Colonic mucosa (tissue), 4 donors: ENCODE results near the gene SORL1-AS1.

Experiments
- DNase-seq: peaks from one replicate; pipeline ENCODE4 v3.0.0-alpha.2; 2020
- H3K27ac ChIP-seq: fragments of 200-600 bp; one replicate; pipeline ENCODE4 v1.8.0; 2021
- H3K27me3 ChIP-seq: fragments of 200-600 bp; one replicate; pipeline ENCODE4 v1.8.0; 2021
- H3K36me3 ChIP-seq: fragments of 200-600 bp; one replicate; pipeline ENCODE4 v1.8.0; 2021
- H3K4me1 ChIP-seq: fragments of 200-600 bp; one replicate; pipeline ENCODE4 v1.8.0; 2021; ENCODE audit warnings: mild to moderate bottlenecking
- H3K4me3 ChIP-seq: fragments of 200-600 bp; one replicate; pipeline ENCODE4 v1.8.0; 2021
- H3K9ac ChIP-seq, 2 donors: one replicate each; pipeline ENCODE4 v1.7.0; 2013; ENCODE audit warnings: control low read depth in 2 of 2, low read depth in 2 of 2, low read length in 2 of 2
- H3K9me3 ChIP-seq: fragments of 200-600 bp; one replicate; pipeline ENCODE4 v1.8.0; 2021
- CTCF ChIP-seq: fragments of 200-600 bp; IDR thresholded peaks from one replicate; pipeline ENCODE4 v1.8.0; 2022; ENCODE audit warnings: antibody characterized with exemption, mild to moderate bottlenecking
- intact Hi-C: fragments of 100-400 bp; cut with DNase I; formaldehyde crosslinking; loops from one replicate; pipeline ENCODE4 v1.14.1; 2022
- donor health status: healthy.
- donor health status: DM: no; HTN: no; CAD: no.
- donor health status: DM: no; HTN: no; CAD: no.

SORL1-AS1 gene

GRCh38 chr11:121439759-121440158 is 13.0 kb downstream of the SORL1-AS1 start:
- DNase-seq = no peak
- intact Hi-C loops = loop anchor here (10.0 kb wide), 1 partner anchor 115 kb away; no protein-coding TSS in a partner anchor
- no peaks in the 10 kb centered on the region for H3K27me3 ChIP-seq
- H3K4me3 ChIP-seq = no peak overlapping the region
- no peaks in the 10 kb centered on the region for H3K9me3 ChIP-seq
- TF ChIP-seq CTCF = no peak
- H3K36me3 ChIP-seq = no peaks in the 10 kb centered on the region
- no peak overlapping the region for H3K9ac ChIP-seq
- H3K27ac ChIP-seq = no peak overlapping the region
- no peaks in the 10 kb centered on the region for H3K4me1 ChIP-seq

GRCh38 chr11:121439337-121439736 is 13.4 kb downstream of the SORL1-AS1 start:
- Histone ChIP-seq H3K9ac (no peak overlapping the region), H3K27me3 (no peaks in the 10 kb centered on the region), H3K36me3 (no peaks in the 10 kb centered on the region), H3K9me3 (no peaks in the 10 kb centered on the region), H3K4me1 (no peaks in the 10 kb centered on the region), H3K27ac (no peak overlapping the region), H3K4me3 (no peak overlapping the region)
- DNase-seq = no peak
- intact Hi-C loops = no loop called here
- no peak for TF ChIP-seq CTCF

GRCh38 chr11:121437686-121438078 is 15.1 kb downstream of the SORL1-AS1 start:
- Histone ChIP-seq H3K27ac (no peak overlapping the region), H3K4me3 (no peak overlapping the region), H3K9me3 (no peaks in the 10 kb centered on the region), H3K9ac (no peak overlapping the region), H3K36me3 (no peaks in the 10 kb centered on the region), H3K27me3 (no peaks in the 10 kb centered on the region), H3K4me1 (no peaks in the 10 kb centered on the region)
- no peak for DNase-seq
- intact Hi-C loops = no loop called here
- TF ChIP-seq CTCF = no peak

GRCh38 chr11:121437018-121437685 is 15.6 kb downstream of the SORL1-AS1 start:
- Histone ChIP-seq H3K27me3 (no peaks in the 10 kb centered on the region), H3K4me1 (no peaks in the 10 kb centered on the region), H3K36me3 (no peaks in the 10 kb centered on the region), H3K27ac (no peak overlapping the region), H3K9ac (no peak overlapping the region), H3K9me3 (no peaks in the 10 kb centered on the region), H3K4me3 (no peak overlapping the region)
- intact Hi-C loops = no loop called here
- TF ChIP-seq CTCF = no peak
- DNase-seq = no peak

- H3K27me3 ChIP-seq = no peaks in the 10 kb centered on the region
- no peaks in the 10 kb centered on the region for H3K4me1 ChIP-seq
- intact Hi-C loops = no loop called here
- H3K36me3 ChIP-seq = no peaks in the 10 kb centered on the region
- H3K27ac ChIP-seq = no peak overlapping the region
- no peaks in the 10 kb centered on the region for H3K9me3 ChIP-seq
- TF ChIP-seq CTCF = no peak
- no peak overlapping the region for H3K4me3 ChIP-seq
- DNase-seq = no peak
- no peak overlapping the region for H3K9ac ChIP-seq
Observed at GRCh38 chr11:121435551-121436511, 16.9 kb downstream of the SORL1-AS1 start.
